HPDE6-E6E7 (cell line): ENCODE data around the gene BBC3.
"Not testable (repeated sequence)": the region's sequence is repeated elsewhere in the genome, so short reads cannot be mapped to it uniquely, and the experiment has no call there.

Experiments
- DNase-seq: peaks from one replicate; pipeline ENCODE4 v3.0.0; 2011; ENCODE audit warnings: missing footprints; ENCODE audit errors: extremely low spot score

Gene BBC3

GRCh38 chr19:47230921-47231214, at the start of gene BBC3:
BBC3 (minus strand) TSS chr19:47231199; CDS start chr19:47228431, 2,768 bp downstream.
- DNase-seq: no peak

- no peak for DNase-seq
Measured at GRCh38 chr19:47280183-47280797, 49.3 kb upstream of the BBC3 start.

- not testable (repeated sequence) for DNase-seq
Measured at GRCh38 chr19:47276513-47276912, 45.5 kb upstream of the BBC3 start.

GRCh38 chr19:47275791-47276461, 44.9 kb upstream of the BBC3 start:
- no peak for DNase-seq

GRCh38 chr19:47274891-47275761, 44.1 kb upstream of the BBC3 start:
- DNase-seq: no peak

GRCh38 chr19:47274071-47274890, 43.3 kb upstream of the BBC3 start, which contains the start of gene INAFM1:
INAFM1 (plus strand) TSS chr19:47274885; CDS start chr19:47274920, 35 bp downstream.
- peak; percentile 96 for DNase-seq

GRCh38 chr19:47273313-47274070, 42.5 kb upstream of the BBC3 start:
- DNase-seq: peak; percentile 92

GRCh38 chr19:47272448-47273312, 41.7 kb upstream of the BBC3 start:
- no peak for DNase-seq

- DNase-seq: no peak
Measured at GRCh38 chr19:47271949-47272348, 41.0 kb upstream of the BBC3 start.

GRCh38 chr19:47270408-47270807, 39.4 kb upstream of the BBC3 start:
- DNase-seq: no peak

GRCh38 chr19:47269596-47269995, 38.6 kb upstream of the BBC3 start:
- DNase-seq: no peak

- DNase-seq: no peak
Measured at GRCh38 chr19:47268028-47268427, 37.0 kb upstream of the BBC3 start.

- DNase-seq: no peak
Measured at GRCh38 chr19:47267350-47267759, 36.4 kb upstream of the BBC3 start.

GRCh38 chr19:47266401-47266941, 35.5 kb upstream of the BBC3 start:
- no peak for DNase-seq

GRCh38 chr19:47264629-47265028, 33.6 kb upstream of the BBC3 start:
- DNase-seq: no peak

GRCh38 chr19:47261946-47262793, 31.2 kb upstream of the BBC3 start:
- DNase-seq: not testable (repeated sequence)

GRCh38 chr19:47260476-47260875, 29.5 kb upstream of the BBC3 start:
- no peak for DNase-seq

GRCh38 chr19:47258895-47259555, 28.0 kb upstream of the BBC3 start:
- no peak for DNase-seq
